LNCaP clone FGC (cell line): ENCODE results near the gene HIPK2.

Source experiments
- DNase-seq: peaks from one replicate; pipeline ENCODE4 v3.0.0-alpha.2; 2011; ENCODE audit warnings: low read depth
- H3K4me3 ChIP-seq: 2 replicates; pipeline ENCODE4 v1.5.1; 2011; ENCODE audit warnings: mild to moderate bottlenecking, low read depth, low read length, control low read depth
- TF ChIP-seq, protein P1 (sequence below): IDR thresholded peaks from 2 replicates; pipeline ENCODE4 v1.5.1; 2012; ENCODE audit warnings: mild to moderate bottlenecking; ENCODE audit not compliant: control insufficient read depth, insufficient read depth; ENCODE audit errors: extremely low read depth

Gene HIPK2

DNA sequence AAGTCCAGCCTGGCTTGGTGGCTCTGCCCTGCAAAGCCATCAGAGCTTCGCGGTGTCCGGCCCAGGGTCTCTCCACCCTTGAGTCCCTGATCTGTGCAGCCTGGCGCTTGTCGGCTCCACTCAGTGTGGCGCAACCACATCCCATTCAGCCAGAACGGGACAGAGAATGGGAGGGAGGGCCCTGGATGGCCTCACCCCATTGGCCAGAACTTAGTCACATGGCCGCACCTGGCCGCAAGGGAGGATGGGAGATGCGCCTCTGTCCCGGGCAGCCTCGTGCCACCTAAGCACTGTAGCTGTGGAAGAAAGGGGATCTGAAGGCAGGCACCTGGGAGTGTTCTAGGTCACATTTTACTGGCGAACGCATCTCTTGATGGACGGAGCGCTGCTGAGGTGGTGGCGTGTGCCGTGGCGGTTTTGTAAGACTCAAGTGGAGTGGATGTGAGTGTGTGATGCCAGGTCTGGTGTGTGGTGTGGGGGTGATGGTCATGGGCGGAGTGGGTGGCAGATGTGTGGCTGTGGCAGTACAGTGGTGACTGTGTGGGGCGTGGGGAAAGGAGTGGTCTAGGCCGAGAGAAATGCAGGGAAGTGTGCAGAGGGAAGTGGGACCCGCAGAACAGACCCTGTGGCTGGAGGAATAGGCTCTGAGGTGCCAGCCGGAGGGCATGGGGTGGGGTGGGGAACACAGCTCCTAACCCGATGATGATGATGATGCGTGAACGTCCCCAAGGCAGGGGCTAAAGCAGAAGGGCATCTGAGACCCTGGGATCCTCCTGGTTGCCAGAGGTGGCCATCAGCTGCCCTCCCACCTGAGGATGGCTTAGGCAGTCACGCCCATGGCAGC lies 235.3 kb downstream of the HIPK2 start:
- H3K4me3 ChIP-seq, result no peak overlapping the region
- no peak for DNase-seq
- TF ChIP-seq, protein P1, sequence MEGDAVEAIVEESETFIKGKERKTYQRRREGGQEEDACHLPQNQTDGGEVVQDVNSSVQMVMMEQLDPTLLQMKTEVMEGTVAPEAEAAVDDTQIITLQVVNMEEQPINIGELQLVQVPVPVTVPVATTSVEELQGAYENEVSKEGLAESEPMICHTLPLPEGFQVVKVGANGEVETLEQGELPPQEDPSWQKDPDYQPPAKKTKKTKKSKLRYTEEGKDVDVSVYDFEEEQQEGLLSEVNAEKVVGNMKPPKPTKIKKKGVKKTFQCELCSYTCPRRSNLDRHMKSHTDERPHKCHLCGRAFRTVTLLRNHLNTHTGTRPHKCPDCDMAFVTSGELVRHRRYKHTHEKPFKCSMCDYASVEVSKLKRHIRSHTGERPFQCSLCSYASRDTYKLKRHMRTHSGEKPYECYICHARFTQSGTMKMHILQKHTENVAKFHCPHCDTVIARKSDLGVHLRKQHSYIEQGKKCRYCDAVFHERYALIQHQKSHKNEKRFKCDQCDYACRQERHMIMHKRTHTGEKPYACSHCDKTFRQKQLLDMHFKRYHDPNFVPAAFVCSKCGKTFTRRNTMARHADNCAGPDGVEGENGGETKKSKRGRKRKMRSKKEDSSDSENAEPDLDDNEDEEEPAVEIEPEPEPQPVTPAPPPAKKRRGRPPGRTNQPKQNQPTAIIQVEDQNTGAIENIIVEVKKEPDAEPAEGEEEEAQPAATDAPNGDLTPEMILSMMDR, result no peak

DNA sequence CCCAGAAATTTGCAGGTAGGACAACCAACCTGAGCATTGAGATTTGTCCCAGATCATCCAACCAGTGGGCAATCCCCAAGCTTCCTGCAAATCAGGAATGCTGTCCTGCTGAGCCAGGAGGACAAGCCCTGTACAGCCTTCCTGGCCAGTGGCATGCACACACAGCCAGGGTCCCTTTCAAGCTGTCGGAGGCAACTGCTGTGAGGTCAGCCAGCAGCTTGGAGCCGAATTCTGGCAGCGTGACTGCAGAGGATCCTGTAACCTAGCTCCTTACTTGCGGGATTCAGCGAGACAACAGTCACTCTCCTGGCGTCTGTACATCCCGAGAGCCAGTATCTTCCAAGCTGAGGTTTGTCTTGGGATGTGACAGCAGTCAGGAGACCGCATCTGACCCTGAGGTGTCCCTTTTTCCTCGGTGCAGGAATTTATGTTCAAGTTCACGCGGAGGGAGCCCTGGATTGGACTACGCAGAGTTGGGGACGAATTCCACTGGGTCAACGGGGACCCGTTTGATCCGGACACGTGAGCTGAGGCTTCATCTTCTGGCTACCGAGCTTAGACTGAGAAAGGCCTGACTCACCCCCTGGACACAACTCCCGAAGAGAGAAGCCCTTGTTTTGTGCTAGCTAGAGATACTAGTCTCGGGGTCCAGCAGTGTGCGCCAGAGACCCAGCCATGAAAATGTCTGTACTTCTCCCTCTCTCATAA lies 236.0 kb downstream of the HIPK2 start:
- TF ChIP-seq, protein P1, result no peak
- DNase-seq, result no peak
- H3K4me3 ChIP-seq, result no peak overlapping the region

DNA sequence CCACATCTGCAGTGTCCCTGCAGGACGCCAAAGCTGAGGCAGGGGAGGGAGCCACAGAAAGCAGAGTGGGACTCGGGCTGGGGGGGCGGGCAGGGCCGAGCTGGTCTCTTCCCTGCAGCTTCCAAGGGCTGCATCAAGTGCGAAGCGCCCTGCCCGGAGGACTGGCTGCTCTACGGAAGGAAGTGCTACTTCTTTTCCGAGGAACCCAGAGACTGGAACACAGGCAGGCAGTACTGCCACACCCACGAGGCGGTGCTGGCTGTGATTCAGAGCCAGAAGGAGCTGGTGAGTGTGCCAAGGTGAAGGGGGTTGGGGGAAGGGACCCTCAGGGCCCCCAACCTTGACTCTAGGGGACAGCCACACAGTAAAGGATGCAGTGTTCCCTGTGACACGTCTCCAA lies 237.6 kb downstream of the HIPK2 start:
- TF ChIP-seq, protein P1, result no peak
- no peak overlapping the region for H3K4me3 ChIP-seq
- no peak for DNase-seq

DNA sequence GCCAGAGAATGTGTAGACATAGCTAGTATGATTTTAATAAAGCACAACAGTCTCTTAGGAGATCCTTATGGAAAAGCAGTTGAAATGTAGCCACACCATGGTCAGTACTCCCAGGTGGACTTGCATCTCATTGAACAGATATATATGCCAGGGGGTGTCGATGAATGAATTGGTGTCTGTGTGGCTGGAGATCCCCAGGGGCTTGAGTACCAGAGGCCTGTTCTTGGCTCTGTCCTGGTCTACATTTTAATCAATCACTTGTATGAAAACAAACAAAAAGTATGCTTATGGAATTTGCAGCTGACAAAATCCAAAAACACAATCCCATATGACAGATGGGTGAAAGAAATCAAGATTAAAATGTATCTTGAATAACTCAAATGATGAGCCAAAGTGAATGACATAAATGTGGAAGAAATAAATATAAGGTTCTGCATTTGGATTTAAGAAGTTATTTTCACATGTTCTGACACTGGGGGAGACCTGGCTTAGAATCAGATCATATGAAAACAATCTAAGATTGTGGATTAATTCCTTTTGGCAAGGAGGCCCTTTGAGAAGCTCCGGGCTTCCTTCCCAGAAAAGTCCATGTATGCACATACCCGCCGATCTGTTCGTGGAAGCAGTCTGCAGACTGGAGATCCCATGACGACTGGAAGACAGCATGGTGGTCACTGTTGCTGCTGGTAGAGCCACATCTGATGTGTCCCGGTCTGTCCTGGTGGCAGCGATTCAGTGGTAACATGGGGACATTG lies 238.7 kb downstream of the HIPK2 start:
- no peak for DNase-seq
- TF ChIP-seq, protein P1, result no peak
- no peak overlapping the region for H3K4me3 ChIP-seq

DNA sequence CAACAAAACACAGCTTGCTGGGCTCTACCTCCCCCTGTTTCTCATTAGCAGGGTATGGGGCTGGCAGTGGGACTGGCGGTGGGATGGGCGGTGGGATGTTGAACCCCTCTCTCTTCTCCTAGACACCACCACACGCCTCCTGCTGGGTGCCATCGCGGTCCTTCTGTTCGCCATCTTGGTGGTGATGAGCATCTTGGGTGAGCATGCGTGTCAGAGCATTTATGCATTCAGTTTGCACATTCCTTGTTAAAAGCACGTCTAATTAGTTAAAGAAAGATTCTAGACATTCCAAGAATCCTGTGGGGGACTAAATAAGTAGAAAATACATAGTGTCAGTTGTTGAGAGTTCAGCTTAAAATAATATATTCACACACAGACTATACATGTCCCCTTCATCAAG lies 241.6 kb downstream of the HIPK2 start:
- TF ChIP-seq, protein P1, result no peak
- DNase-seq, result no peak

DNA sequence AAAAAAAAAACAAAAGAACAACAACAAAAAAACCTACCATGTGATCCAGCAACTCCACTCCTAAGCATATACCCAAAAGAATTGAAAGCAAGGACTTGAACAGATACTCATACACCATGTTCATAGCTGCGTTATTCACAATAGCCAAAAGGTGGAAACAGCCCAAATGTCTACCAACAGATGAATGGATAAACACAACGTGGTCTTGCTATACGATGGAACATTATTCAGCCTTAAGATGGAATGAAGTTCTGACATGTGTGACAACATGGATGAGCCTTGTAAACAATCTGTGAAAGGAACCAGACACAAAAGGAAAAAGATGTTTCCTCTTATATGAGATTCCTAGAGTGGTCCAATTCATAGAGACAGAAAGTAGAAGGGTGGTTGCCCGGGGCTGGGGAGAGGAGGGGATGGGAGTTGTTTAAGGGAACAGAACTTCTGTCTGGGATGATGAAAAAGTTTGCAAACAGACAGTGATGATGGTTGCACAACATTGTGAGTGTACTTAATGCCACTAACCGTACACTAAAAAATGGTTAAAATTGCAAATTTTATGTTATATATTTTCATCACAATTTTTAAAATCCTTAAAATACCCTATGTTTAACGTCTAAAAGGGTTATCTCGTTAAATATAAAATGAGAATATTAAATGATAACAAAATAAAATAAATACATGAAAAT lies 242.7 kb downstream of the HIPK2 start:
- no peak overlapping the region for H3K4me3 ChIP-seq
- no peak for DNase-seq
- TF ChIP-seq, protein P1, result no peak

More for the DNA sequence above, 241.6 kb downstream of the HIPK2 start:
- no peak overlapping the region for H3K4me3 ChIP-seq
